MM.1S (cell line): Measurements from ENCODE around the gene DAB1.

Experiments used
- EZH2 ChIP-seq: fragments of 300-600 bp; sonication (generic); optimal IDR thresholded peaks from 2 replicates; pipeline ENCODE3; 2017; ENCODE audit warnings: low read depth, mild to moderate bottlenecking, antibody characterized with exemption, low read length, mixed read lengths
- TF ChIP-seq, protein P1 (sequence below): fragments of 300-600 bp; sonication (generic); IDR thresholded peaks from 2 replicates; pipeline ENCODE4 v1.5.1; 2016; ENCODE audit warnings: antibody characterized with exemption, low read length, mixed read lengths

DNA sequence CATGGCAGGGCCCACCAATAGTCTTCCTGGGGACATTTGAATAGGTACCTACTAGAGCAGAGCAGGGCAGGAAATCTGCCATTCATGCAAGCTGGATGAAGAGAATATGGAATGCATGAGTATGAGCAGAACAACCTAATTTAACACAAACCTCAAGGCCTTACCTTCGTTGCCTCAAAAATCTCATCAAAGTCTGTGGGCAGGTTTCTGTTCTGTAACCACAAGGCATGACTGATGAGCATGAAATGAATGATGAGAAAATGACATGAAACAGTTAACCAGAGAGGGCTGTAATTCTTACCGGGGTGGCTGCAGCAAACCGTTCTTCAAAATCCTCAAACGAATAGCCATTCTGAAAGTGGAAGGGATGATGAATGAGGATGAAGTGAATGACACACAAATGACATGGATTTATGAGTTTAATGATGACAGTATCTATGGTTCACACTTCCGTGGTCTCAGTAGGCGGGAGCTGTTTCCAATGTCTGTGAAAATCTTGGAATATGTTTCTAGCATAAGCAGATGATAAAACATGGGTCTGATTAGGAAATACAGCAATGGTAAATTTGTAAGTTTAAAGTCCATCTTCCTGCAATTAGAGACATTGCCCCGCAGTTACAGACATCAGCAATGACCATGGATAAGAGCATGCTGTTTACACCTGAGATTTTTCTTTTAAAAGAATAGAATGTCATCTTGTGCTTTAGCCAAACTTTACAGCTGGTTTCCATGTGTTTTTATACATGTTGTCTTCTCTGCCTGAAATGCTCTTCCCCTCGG is 390.4 kb downstream of the DAB1 start:
- TF ChIP-seq EZH2: no peak
- TF ChIP-seq, protein P1, sequence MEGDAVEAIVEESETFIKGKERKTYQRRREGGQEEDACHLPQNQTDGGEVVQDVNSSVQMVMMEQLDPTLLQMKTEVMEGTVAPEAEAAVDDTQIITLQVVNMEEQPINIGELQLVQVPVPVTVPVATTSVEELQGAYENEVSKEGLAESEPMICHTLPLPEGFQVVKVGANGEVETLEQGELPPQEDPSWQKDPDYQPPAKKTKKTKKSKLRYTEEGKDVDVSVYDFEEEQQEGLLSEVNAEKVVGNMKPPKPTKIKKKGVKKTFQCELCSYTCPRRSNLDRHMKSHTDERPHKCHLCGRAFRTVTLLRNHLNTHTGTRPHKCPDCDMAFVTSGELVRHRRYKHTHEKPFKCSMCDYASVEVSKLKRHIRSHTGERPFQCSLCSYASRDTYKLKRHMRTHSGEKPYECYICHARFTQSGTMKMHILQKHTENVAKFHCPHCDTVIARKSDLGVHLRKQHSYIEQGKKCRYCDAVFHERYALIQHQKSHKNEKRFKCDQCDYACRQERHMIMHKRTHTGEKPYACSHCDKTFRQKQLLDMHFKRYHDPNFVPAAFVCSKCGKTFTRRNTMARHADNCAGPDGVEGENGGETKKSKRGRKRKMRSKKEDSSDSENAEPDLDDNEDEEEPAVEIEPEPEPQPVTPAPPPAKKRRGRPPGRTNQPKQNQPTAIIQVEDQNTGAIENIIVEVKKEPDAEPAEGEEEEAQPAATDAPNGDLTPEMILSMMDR: no peak
